ENCODE data around the gene TEX51. TPM values are rescaled to one million over a fixed set of nuclear protein-coding genes. Genes with fewer than 3 reads are reported as not detected.

The TEX51 gene
- total RNA-seq = not detected in 2 replicates

DNA sequence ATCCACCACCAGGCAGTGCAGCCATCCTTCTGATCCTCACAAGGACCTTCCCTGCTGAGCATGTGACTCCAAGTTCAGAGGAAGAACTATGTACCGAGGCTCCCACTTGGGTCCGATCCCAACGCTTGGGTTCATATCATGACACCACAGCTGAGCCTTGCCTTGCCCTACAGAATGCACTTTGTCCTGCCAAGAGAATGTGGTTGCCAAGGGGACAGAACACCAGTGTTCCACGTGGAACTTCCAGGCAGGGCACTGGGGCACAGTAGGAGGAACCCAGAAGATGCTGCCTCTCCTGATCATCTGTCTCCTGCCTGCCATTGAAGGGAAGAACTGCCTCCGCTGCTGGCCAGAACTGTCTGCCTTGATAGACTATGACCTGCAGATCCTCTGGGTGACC is at the start of gene TEX51:
TSS of gene TEX51 (plus strand) at position 255 of the 400 bp plus-strand sequence. CDS start at position 284, 29 bp downstream.
- DNase-seq (ENCODE audit: low read depth) = no peak
- no peak for FAIRE-seq
- no peaks in the 10 kb centered on the region for H3K36me3 ChIP-seq (ENCODE audit: control insufficient read depth, insufficient read depth, low read length)
- TF ChIP-seq, protein P1, sequence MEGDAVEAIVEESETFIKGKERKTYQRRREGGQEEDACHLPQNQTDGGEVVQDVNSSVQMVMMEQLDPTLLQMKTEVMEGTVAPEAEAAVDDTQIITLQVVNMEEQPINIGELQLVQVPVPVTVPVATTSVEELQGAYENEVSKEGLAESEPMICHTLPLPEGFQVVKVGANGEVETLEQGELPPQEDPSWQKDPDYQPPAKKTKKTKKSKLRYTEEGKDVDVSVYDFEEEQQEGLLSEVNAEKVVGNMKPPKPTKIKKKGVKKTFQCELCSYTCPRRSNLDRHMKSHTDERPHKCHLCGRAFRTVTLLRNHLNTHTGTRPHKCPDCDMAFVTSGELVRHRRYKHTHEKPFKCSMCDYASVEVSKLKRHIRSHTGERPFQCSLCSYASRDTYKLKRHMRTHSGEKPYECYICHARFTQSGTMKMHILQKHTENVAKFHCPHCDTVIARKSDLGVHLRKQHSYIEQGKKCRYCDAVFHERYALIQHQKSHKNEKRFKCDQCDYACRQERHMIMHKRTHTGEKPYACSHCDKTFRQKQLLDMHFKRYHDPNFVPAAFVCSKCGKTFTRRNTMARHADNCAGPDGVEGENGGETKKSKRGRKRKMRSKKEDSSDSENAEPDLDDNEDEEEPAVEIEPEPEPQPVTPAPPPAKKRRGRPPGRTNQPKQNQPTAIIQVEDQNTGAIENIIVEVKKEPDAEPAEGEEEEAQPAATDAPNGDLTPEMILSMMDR (IDR thresholded peaks at IDR 0.05; ENCODE audit: insufficient read depth, low read length, severe bottlenecking) = no peak
- no peak within 1 kb of the TSS for H3K4me3 ChIP-seq (ENCODE audit: low read depth, low read length)
- no peaks in the 10 kb centered on the region for H3K27me3 ChIP-seq (ENCODE audit: control insufficient read depth, insufficient read depth, low read length)

DNA sequence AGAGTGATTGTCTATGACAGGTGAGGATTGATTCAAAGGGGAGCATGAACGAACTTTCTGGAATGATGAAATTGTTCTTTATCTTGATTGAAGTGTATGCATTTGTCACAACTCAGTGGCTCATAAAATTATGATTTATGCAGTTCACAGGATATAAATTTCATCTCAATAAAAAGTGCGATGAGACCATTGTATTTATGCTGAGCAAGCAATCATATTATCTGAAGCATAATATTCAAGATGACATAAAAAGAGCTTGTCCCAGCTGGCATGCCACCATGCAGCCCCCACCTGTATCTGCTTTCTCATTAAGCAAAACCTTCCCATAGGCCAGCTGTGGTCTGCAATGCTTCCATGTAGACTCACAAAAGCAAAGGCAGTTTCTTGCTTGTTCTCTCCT is 49.6 kb upstream of the TEX51 start:
- Histone ChIP-seq H3K4me3 (ENCODE audit: low read depth, low read length) (no peak overlapping the region), H3K36me3 (ENCODE audit: control insufficient read depth, insufficient read depth, low read length) (no peaks in the 10 kb centered on the region), H3K27me3 (ENCODE audit: control insufficient read depth, insufficient read depth, low read length) (no peaks in the 10 kb centered on the region)
- TF ChIP-seq, protein P1 (IDR thresholded peaks at IDR 0.05; ENCODE audit: insufficient read depth, low read length, severe bottlenecking) = no peak
- no peak for DNase-seq (ENCODE audit: low read depth)
- FAIRE-seq = no peak

DNA sequence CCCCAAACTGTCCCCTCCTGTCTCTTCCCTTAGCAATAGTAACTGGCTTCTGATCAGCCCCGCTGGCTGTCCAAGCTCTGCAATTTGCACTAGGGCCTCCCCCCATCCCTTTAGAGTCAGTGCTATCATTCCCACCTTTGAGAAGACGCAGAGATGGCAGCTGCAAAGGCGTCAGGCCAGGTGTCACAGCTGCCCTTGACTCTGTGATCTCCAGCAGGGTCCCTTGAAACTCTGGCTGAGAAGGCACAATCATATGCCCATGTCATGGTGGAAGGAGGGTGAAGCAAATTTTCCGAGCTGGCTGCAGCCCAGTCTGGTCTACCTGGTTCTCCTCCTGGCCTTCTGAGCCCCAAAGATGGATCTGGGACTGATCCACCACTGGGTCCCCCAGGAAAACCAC is 49.2 kb upstream of the TEX51 start:
- Histone ChIP-seq H3K27me3 (ENCODE audit: control insufficient read depth, insufficient read depth, low read length) (no peaks in the 10 kb centered on the region), H3K4me3 (ENCODE audit: low read depth, low read length) (no peak overlapping the region), H3K36me3 (ENCODE audit: control insufficient read depth, insufficient read depth, low read length) (no peaks in the 10 kb centered on the region)
- TF ChIP-seq, protein P1 (IDR thresholded peaks at IDR 0.05; ENCODE audit: insufficient read depth, low read length, severe bottlenecking) = no peak
- FAIRE-seq (no peak), DNase-seq (ENCODE audit: low read depth) (no peak)

DNA sequence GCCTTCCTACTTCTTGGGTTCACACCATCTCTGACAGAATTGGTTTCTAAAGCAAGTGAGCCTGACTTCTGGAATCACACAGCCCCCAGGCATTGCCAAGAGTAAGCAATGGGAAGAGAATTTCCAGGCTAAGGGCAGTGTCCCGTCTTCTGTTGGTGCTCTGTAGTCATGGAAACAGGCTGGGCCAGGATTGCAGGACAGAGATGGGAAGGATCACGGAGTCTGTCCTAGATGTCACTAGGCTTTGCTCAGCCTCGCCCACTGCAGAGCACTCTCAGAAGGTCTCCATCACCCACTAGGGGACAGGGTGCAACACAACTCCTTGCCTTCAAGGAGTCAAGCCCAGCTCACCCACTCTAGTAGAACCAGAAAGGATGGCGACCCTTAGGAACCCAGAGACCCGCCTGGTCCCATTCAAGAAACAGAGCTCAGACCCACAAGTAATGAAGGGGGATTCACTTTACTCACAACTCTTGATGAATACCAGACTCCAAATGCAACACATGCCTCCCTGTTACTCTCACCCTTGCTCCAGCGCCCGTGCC is 48.6 kb upstream of the TEX51 start:
- DNase-seq (ENCODE audit: low read depth) (no peak), FAIRE-seq (no peak)
- TF ChIP-seq, protein P1 (IDR thresholded peaks at IDR 0.05; ENCODE audit: insufficient read depth, low read length, severe bottlenecking) = no peak
- no peaks in the 10 kb centered on the region for H3K36me3 ChIP-seq (ENCODE audit: control insufficient read depth, insufficient read depth, low read length)
- H3K4me3 ChIP-seq (ENCODE audit: low read depth, low read length) = no peak overlapping the region
- H3K27me3 ChIP-seq (ENCODE audit: control insufficient read depth, insufficient read depth, low read length) = no peaks in the 10 kb centered on the region

DNA sequence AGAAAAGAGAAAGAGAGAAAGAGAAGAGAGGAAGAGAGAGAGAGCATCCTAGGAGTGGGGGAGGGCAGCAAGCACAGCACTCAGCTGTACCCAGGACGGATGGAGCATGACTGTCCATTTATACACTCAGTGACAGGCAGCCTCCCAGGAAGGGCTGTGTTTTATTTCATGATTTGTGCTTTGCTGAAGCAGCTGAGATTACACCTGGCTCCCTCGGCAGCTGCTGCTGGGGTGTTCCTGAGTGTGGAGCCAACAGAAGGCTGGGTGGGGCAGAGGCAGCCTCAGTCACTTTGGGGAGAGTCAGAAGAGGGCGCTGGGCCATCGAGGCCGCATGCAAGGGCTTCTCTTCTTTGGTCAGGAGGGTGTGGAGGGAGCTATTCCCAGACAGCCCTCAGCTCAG is 47.8 kb upstream of the TEX51 start:
- FAIRE-seq (no peak), DNase-seq (ENCODE audit: low read depth) (no peak)

More for the DNA sequence above, 47.8 kb upstream of the TEX51 start:
- Histone ChIP-seq H3K27me3 (ENCODE audit: control insufficient read depth, insufficient read depth, low read length) (no peaks in the 10 kb centered on the region), H3K4me3 (ENCODE audit: low read depth, low read length) (no peak overlapping the region), H3K36me3 (ENCODE audit: control insufficient read depth, insufficient read depth, low read length) (no peaks in the 10 kb centered on the region)
- TF ChIP-seq, protein P1 (IDR thresholded peaks at IDR 0.05; ENCODE audit: insufficient read depth, low read length, severe bottlenecking) = no peak
